ENCODE measurements around the gene LRRC8E.

DNA sequence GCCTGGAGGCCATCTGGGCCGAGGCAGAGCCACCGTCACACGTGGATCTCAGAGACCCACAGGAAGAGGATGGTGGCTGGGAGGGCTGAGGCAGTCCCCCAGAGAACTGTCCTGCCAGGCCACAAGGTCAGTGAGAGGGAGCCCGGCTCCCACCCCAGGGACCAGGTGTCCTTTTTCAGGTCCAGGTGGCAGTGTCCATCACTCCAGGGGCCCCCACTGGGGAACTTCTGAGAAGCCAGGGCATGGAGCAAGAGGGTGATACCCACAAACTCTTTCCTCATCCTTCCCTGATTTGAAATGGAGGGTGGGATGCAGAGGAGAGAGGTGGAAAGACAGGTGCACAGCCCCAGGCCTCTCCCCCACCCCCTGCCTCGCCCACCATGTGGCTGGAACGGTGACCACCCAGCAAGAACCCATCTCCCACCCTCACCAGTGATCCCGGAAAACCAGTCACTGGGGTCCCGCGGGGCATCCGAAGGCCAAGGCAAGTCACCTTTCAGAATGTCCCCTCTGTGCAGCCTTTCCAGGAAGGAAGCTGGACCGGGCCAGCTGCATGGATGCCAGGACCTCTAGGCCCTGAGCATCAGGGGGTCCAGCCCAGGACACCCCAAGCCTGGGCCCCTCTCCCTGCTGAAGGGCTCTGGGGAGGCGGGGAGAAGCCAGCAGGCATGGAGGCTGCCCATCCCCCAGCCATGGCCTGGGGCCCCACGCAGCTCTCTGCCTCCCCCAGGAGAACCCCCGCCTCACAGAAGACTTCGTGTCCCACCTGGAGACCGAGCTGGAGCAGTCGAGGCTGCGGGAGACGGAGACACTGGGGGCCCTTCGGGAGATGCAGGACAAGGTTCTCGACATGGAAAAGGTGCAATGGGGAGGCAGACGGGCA is 28.2 kb upstream of the LRRC8E start:
- TF ChIP-seq, protein P1, sequence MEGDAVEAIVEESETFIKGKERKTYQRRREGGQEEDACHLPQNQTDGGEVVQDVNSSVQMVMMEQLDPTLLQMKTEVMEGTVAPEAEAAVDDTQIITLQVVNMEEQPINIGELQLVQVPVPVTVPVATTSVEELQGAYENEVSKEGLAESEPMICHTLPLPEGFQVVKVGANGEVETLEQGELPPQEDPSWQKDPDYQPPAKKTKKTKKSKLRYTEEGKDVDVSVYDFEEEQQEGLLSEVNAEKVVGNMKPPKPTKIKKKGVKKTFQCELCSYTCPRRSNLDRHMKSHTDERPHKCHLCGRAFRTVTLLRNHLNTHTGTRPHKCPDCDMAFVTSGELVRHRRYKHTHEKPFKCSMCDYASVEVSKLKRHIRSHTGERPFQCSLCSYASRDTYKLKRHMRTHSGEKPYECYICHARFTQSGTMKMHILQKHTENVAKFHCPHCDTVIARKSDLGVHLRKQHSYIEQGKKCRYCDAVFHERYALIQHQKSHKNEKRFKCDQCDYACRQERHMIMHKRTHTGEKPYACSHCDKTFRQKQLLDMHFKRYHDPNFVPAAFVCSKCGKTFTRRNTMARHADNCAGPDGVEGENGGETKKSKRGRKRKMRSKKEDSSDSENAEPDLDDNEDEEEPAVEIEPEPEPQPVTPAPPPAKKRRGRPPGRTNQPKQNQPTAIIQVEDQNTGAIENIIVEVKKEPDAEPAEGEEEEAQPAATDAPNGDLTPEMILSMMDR (IDR thresholded peaks at IDR 0.05) = no peak
- TF ChIP-seq POLR2A (IDR thresholded peaks at IDR 0.05) = no peak
